Measurements from ENCODE around the gene CMC4.

DNA sequence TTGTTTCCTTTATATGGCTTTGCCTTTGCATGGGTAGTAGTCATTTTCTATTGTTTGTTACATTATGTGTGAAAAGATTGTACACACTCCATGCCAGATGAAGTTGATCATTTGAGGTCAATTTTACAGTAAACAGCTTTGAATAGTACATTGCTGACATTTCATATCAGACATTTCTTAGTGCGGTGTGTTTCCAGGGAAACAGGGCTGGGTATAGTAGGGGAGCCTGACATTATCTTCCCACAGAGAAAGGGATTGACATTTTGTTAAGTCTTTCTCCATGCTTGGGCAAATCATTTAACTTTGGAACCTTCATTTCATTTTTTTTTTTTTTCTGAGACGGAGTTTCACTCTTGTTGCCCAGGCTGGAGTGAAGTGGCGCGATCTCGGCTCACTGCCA lies 39.3 kb downstream of the CMC4 start:
- no peak for TF ChIP-seq EZH2 (IDR thresholded peaks at IDR 0.05; ENCODE audit: insufficient read depth, poor library complexity, severe bottlenecking)
- no peak for TF ChIP-seq EZH2phosphoT487 (IDR thresholded peaks at IDR 0.05; ENCODE audit: insufficient read depth, low read depth)
